ENCODE measurements around the gene C5AR2.
"Not testable (repeated sequence)": the region's sequence is repeated elsewhere in the genome, so short reads cannot be mapped to it uniquely, and the experiment has no call there.

Gene C5AR2

GRCh38 chr19:47324502-47324901 lies 7.5 kb upstream of the C5AR2 start:
- peaks cover 4% of the 10 kb centered on the region for H3K9me3 ChIP-seq (ENCODE audit: severe bottlenecking)
- no peak overlapping the region for H3K27ac ChIP-seq
- no peaks in the 10 kb centered on the region for H3K36me3 ChIP-seq
- H3K4me3 ChIP-seq (ENCODE audit: low read depth, low read length): no peak overlapping the region
- H3K27me3 ChIP-seq (ENCODE audit: insufficient read depth, low read depth, severe bottlenecking): no peaks in the 10 kb centered on the region
- no peak for DNase-seq
- TF ChIP-seq, protein P1, sequence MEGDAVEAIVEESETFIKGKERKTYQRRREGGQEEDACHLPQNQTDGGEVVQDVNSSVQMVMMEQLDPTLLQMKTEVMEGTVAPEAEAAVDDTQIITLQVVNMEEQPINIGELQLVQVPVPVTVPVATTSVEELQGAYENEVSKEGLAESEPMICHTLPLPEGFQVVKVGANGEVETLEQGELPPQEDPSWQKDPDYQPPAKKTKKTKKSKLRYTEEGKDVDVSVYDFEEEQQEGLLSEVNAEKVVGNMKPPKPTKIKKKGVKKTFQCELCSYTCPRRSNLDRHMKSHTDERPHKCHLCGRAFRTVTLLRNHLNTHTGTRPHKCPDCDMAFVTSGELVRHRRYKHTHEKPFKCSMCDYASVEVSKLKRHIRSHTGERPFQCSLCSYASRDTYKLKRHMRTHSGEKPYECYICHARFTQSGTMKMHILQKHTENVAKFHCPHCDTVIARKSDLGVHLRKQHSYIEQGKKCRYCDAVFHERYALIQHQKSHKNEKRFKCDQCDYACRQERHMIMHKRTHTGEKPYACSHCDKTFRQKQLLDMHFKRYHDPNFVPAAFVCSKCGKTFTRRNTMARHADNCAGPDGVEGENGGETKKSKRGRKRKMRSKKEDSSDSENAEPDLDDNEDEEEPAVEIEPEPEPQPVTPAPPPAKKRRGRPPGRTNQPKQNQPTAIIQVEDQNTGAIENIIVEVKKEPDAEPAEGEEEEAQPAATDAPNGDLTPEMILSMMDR (IDR thresholded peaks at IDR 0.05; ENCODE audit: low read depth, low read length): no peak

DNA sequence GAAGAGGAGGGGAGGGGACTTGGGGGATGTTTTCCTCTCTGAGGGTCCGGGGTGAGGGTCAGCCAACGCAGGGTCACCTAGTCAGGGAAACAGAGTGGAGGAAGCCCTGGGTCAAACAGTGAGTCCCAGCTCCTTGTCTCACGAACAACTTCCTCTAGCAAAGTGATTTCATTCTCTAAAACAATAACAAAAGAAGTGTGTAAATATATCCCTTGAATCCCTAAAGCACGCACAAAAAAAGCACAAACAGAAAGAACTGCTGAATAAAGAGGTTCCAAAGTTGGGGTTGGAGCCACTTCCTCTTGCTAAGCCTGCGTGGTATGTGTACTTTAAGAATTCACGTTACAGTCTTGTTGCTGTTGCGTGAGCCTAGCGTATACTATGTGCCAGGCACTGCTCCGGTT lies 1.5 kb upstream of the C5AR2 start:
- TF ChIP-seq, protein P1 (IDR thresholded peaks at IDR 0.05; ENCODE audit: low read depth, low read length): no peak
- H3K9me3 ChIP-seq (ENCODE audit: severe bottlenecking): no peaks in the 10 kb centered on the region
- no peak for DNase-seq
- H3K4me3 ChIP-seq (ENCODE audit: low read depth, low read length): no peak overlapping the region
- no peaks in the 10 kb centered on the region for H3K36me3 ChIP-seq
- H3K27ac ChIP-seq: no peak overlapping the region
- H3K27me3 ChIP-seq (ENCODE audit: insufficient read depth, low read depth, severe bottlenecking): no peaks in the 10 kb centered on the region

GRCh38 chr19:47331490-47331889 lies 485 bp upstream of the C5AR2 start:
- Histone ChIP-seq H3K9me3 (ENCODE audit: severe bottlenecking) (no peaks in the 10 kb centered on the region), H3K36me3 (no peaks in the 10 kb centered on the region), H3K4me3 (ENCODE audit: low read depth, low read length) (no peak overlapping the region), H3K27me3 (ENCODE audit: insufficient read depth, low read depth, severe bottlenecking) (no peaks in the 10 kb centered on the region), H3K27ac (no peak overlapping the region)
- DNase-seq: no peak
- TF ChIP-seq, protein P1 (IDR thresholded peaks at IDR 0.05; ENCODE audit: low read depth, low read length): no peak

DNA sequence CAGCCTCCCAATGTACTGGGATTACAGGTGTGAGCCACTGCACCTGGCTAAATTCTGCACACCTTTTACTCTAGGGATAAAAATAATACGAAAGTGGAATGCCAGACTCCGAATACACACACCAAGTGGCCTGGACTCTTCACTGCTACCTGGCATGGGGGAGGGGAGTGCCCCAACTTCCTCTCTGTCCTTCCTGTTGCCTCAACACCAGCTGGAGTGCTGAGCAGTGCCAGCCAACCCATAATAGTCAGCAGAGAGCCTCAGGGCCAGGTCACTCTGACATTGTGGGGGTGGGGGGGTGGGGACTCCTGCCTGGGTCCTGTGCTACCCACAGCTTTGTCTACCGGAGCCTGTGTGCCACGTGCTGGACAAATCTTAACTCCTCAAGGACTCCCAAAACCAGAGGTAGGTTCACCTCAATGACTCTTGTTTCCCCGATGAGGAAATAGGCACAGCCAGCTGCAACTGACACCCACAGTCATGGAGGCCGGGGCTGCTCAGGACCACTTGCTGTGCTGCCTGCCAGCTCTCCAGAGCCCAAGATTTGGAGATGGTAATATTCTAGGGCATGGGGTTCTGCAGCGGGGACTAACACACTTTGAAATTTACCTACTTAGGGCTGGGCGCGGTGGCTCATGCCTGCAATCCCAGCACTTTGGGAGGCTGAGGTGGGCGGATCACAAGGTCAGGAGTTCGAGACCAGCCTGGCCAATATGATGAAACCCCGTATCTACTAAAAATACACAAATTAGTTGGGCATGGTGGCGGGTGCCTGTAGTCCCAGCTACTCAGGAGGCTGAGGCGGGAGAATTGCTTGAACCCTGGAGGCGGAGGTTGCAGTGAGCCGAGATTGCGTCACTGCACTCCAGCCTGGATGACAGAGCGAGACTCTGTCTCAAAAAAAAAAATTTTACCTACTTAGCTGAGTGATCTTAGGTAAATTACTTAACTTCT lies 5.1 kb downstream of the C5AR2 start:
- not testable (repeated sequence) for H3K27me3 ChIP-seq (ENCODE audit: insufficient read depth, low read depth, severe bottlenecking); H3K27ac ChIP-seq; H3K4me3 ChIP-seq (ENCODE audit: low read depth, low read length); H3K9me3 ChIP-seq (ENCODE audit: severe bottlenecking); DNase-seq; H3K36me3 ChIP-seq

DNA sequence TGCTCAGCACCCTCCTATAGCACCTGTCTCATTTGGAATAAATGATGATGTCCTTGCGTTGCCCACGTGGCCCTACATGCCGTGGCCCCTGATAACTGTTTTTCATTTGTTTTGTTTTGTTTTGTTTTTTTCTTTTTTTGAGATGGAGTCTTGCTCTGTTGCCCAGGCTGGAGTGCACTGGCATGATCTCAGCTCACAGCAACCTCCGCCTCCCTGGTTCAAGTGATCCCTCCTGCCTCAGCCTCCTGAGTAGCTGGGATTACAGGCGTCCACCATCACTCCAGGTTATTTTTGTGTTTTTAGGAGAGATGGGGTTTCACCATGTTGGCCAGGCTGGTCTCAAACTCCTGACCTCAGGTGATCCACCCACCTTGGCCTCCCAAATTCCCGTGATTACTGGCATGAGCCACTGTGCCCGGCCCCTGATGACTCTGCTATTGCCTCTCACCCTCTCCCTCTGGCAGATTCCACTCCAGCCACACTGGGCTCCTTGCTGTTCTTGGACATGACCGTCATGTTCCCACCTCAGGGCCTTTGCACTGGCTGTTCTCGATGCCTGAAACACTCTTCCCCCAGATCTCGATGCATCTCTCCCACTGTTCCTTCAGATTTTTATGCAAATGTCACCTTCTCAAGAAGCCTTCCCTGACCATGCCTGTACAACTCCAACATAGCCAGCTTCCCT lies 7.4 kb downstream of the C5AR2 start:
- DNase-seq: no peak
- Histone ChIP-seq H3K27ac (no peak overlapping the region), H3K36me3 (no peaks in the 10 kb centered on the region), H3K9me3 (ENCODE audit: severe bottlenecking) (no peaks in the 10 kb centered on the region), H3K4me3 (ENCODE audit: low read depth, low read length) (no peak overlapping the region), H3K27me3 (ENCODE audit: insufficient read depth, low read depth, severe bottlenecking) (no peaks in the 10 kb centered on the region)
- TF ChIP-seq, protein P1 (IDR thresholded peaks at IDR 0.05; ENCODE audit: low read depth, low read length): no peak

DNA sequence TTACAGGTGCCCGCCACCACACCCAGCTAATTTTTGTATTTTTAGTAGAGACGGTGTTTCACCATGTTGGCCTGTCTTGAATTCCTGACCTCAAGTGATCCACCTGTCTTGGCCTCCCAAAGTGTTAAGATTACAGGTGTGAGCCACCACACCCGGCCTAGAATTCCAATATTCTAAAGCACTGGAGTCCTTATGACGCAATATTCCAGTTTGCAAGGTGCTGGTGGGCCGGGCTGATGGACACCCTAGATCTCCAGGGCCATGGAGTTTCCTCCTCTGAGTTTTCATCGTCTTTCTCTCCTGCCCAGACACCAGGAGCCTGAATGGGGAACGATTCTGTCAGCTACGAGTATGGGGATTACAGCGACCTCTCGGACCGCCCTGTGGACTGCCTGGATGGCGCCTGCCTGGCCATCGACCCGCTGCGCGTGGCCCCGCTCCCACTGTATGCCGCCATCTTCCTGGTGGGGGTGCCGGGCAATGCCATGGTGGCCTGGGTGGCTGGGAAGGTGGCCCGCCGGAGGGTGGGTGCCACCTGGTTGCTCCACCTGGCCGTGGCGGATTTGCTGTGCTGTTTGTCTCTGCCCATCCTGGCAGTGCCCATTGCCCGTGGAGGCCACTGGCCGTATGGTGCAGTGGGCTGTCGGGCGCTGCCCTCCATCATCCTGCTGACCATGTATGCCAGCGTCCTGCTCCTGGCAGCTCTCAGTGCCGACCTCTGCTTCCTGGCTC lies 8.7 kb downstream of the C5AR2 start:
- no peak overlapping the region for H3K27ac ChIP-seq
- H3K36me3 ChIP-seq: no peaks in the 10 kb centered on the region
- no peaks in the 10 kb centered on the region for H3K27me3 ChIP-seq (ENCODE audit: insufficient read depth, low read depth, severe bottlenecking)
- DNase-seq: no peak
- TF ChIP-seq, protein P1 (IDR thresholded peaks at IDR 0.05; ENCODE audit: low read depth, low read length): no peak
- no peaks in the 10 kb centered on the region for H3K9me3 ChIP-seq (ENCODE audit: severe bottlenecking)
- H3K4me3 ChIP-seq (ENCODE audit: low read depth, low read length): no peak overlapping the region
